ENCODE data around the gene GIGYF2. TPM values are rescaled to one million over a fixed set of nuclear protein-coding genes. Genes with fewer than 3 reads are reported as not detected.

Gene GIGYF2
- total RNA-seq, 1 experiment from 2014 or later: 68.3 TPM

DNA sequence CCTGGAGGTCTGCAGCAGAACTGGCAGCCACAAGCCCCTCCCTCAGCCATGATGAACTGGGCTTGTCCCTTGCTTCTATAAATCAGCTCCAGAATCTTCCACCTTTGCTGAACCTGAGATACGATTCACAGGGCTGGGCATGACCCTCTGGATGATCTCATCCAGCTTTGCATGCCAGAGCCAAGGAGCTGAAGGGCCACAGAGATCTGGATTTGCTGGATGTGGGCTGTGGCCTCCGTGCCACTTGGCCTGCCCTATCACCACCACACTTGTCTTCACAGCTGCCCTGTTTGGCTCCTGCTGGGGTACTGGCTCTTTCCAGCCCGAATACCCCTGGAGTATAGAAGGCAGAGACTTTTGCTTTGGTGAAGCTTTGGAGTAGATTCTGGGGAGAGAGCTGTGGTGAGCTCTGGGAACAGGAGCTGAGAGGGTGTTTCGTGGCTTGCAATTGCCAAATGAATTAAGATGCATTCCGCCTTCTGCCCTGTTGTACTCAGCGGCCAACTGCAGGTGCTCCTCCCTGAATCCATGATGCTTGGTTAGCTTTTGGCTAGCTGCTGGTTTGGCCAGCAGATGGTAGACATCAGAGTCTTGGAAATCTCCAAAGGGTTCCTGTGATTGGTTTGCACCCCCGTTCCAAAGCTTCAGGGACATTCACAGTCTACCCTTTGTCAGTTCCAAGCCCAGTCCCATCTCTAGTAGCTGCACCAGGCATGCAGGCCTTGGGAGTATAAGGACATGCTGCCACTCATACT is 30.9 kb upstream of the GIGYF2 start:
- in situ Hi-C loops (cut with HindIII; ENCODE audit: low pct_unique_long_range_greater_than_20kb, low sequenced_read_pairs): no loop called here
- Histone ChIP-seq H3K27ac (ENCODE audit: low read length) (no peak overlapping the region; the same call in 1 of the 2 replicates), H3K36me3 (ENCODE audit: control insufficient read depth, insufficient read depth, low read length) (no peaks in the 10 kb centered on the region), H3K27me3 (ENCODE audit: control insufficient read depth, insufficient read depth, low read length) (no peaks in the 10 kb centered on the region), H3K4me1 (ENCODE audit: control insufficient read depth, insufficient read depth, low read length) (peaks cover 14% of the 10 kb centered on the region), H3K4me3 (ENCODE audit: low read depth in 2 of 2, low read length in 2 of 2) (no peak overlapping the region), H3K9me3 (ENCODE audit: control insufficient read depth, insufficient read depth, low read depth, low read length) (no peaks in the 10 kb centered on the region)
- DNase-seq (ENCODE audit: low read depth, low spot score) (no peak), ATAC-seq (no peak)
- TF ChIP-seq CTCF (IDR thresholded peaks at IDR 0.05) (no peak), POLR2AphosphoS5 (IDR thresholded peaks at IDR 0.05; ENCODE audit: low read depth, low read length) (no peak)
- ChIA-PET CTCF (no interaction called here), POLR2A (interaction anchor here (0.5 kb wide), 1 partner anchor 29 kb away, joined by 6 read pairs; no protein-coding TSS in a partner anchor)
- intact Hi-C loops (cut with micrococcal nuclease; ENCODE audit: unreplicated experiment): no loop called here
- BruUV-seq (replicated peaks): no TSS peak

- CTCF ChIA-PET: interaction anchor here (0.6 to 1.4 kb wide), 4 partner anchors 35 to 60 kb away, joined by 3 to 13 read pairs (median 4); no protein-coding TSS in a partner anchor
Observed at GRCh38 chr2:232667989-232668583, 29.0 kb upstream of the GIGYF2 start.

More at GRCh38 chr2:232667989-232668583, 29.0 kb upstream of the GIGYF2 start:
- Histone ChIP-seq H3K4me3 (ENCODE audit: low read depth in 2 of 2, low read length in 2 of 2) (no peak overlapping the region), H3K9me3 (ENCODE audit: control insufficient read depth, insufficient read depth, low read depth, low read length) (no peaks in the 10 kb centered on the region), H3K27ac (ENCODE audit: low read length) (peak overlapping the region; percentile 48), H3K27me3 (ENCODE audit: control insufficient read depth, insufficient read depth, low read length) (no peaks in the 10 kb centered on the region), H3K4me1 (ENCODE audit: control insufficient read depth, insufficient read depth, low read length) (peaks cover 14% of the 10 kb centered on the region), H3K36me3 (ENCODE audit: control insufficient read depth, insufficient read depth, low read length) (no peaks in the 10 kb centered on the region)
- in situ Hi-C loops (cut with HindIII; ENCODE audit: low pct_unique_long_range_greater_than_20kb, low sequenced_read_pairs): no loop called here
- BruUV-seq (replicated peaks): no TSS peak
- TF ChIP-seq POLR2AphosphoS5 (IDR thresholded peaks at IDR 0.05; ENCODE audit: low read depth, low read length): no peak
- TF ChIP-seq CTCF (IDR thresholded peaks at IDR 0.05): no peak
- TF ChIP-seq, protein P1, sequence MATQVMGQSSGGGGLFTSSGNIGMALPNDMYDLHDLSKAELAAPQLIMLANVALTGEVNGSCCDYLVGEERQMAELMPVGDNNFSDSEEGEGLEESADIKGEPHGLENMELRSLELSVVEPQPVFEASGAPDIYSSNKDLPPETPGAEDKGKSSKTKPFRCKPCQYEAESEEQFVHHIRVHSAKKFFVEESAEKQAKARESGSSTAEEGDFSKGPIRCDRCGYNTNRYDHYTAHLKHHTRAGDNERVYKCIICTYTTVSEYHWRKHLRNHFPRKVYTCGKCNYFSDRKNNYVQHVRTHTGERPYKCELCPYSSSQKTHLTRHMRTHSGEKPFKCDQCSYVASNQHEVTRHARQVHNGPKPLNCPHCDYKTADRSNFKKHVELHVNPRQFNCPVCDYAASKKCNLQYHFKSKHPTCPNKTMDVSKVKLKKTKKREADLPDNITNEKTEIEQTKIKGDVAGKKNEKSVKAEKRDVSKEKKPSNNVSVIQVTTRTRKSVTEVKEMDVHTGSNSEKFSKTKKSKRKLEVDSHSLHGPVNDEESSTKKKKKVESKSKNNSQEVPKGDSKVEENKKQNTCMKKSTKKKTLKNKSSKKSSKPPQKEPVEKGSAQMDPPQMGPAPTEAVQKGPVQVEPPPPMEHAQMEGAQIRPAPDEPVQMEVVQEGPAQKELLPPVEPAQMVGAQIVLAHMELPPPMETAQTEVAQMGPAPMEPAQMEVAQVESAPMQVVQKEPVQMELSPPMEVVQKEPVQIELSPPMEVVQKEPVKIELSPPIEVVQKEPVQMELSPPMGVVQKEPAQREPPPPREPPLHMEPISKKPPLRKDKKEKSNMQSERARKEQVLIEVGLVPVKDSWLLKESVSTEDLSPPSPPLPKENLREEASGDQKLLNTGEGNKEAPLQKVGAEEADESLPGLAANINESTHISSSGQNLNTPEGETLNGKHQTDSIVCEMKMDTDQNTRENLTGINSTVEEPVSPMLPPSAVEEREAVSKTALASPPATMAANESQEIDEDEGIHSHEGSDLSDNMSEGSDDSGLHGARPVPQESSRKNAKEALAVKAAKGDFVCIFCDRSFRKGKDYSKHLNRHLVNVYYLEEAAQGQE (IDR thresholded peaks at IDR 0.05; ENCODE audit: insufficient read depth in 1 of 2, low read depth in 2 of 2, low read length in 1 of 2): no peak
- no peak for TF ChIP-seq TCF7L2 (IDR thresholded peaks at IDR 0.05; ENCODE audit: low read depth, low read length)
- no peak for TF ChIP-seq SIN3A (IDR thresholded peaks at IDR 0.05; ENCODE audit: borderline replicate concordance, insufficient read depth, low read depth, low read length)
- POLR2A ChIA-PET: no interaction called here
- ATAC-seq (0 out of 2 replicates have a peak, but pooled peaks have one; percentile 7), DNase-seq (ENCODE audit: low read depth, low spot score) (no peak)
- intact Hi-C loops (cut with micrococcal nuclease; ENCODE audit: unreplicated experiment): loop anchor here (1.0 kb wide), 1 partner anchor 62 kb away; no protein-coding TSS in a partner anchor
